Measurements from ENCODE around the gene HTR2B.
"Not testable (repeated sequence)": the region's sequence is repeated elsewhere in the genome, so short reads cannot be mapped to it uniquely, and the experiment has no call there.

HTR2B gene

GRCh38 chr2:231124838-231125568 is at the start of gene HTR2B:
Gene HTR2B, minus strand, starts transcription at chr2:231125042. Its CDS starts 1,278 bp downstream, at chr2:231123764.
- H3K4me3 ChIP-seq (ENCODE audit: low read depth, low read length) = no peak within 1 kb of the TSS

- H3K4me3 ChIP-seq (ENCODE audit: low read depth, low read length) = no peak overlapping the region
Measured at GRCh38 chr2:231174211-231174651, 49.4 kb upstream of the HTR2B start.

GRCh38 chr2:231172025-231172424 is 47.2 kb upstream of the HTR2B start:
- H3K4me3 ChIP-seq (ENCODE audit: low read depth, low read length) = no peak overlapping the region

GRCh38 chr2:231170055-231170454 is 45.2 kb upstream of the HTR2B start:
- H3K4me3 ChIP-seq (ENCODE audit: low read depth, low read length) = no peak overlapping the region

GRCh38 chr2:231169488-231169887 is 44.6 kb upstream of the HTR2B start:
- no peak overlapping the region for H3K4me3 ChIP-seq (ENCODE audit: low read depth, low read length)

GRCh38 chr2:231168460-231169139 is 43.8 kb upstream of the HTR2B start:
- no peak overlapping the region for H3K4me3 ChIP-seq (ENCODE audit: low read depth, low read length)

- H3K4me3 ChIP-seq (ENCODE audit: low read depth, low read length) = no peak overlapping the region
Measured at GRCh38 chr2:231167745-231168459, 43.1 kb upstream of the HTR2B start.

- H3K4me3 ChIP-seq (ENCODE audit: low read depth, low read length) = no peak overlapping the region
Measured at GRCh38 chr2:231163414-231164095, 38.7 kb upstream of the HTR2B start.

GRCh38 chr2:231163011-231163410 is 38.2 kb upstream of the HTR2B start:
- H3K4me3 ChIP-seq (ENCODE audit: low read depth, low read length) = no peak overlapping the region

- no peak overlapping the region for H3K4me3 ChIP-seq (ENCODE audit: low read depth, low read length)
Measured at GRCh38 chr2:231161877-231162329, 37.1 kb upstream of the HTR2B start.

GRCh38 chr2:231161252-231161839 is 36.5 kb upstream of the HTR2B start:
- H3K4me3 ChIP-seq (ENCODE audit: low read depth, low read length) = no peak overlapping the region

- H3K4me3 ChIP-seq (ENCODE audit: low read depth, low read length) = no peak overlapping the region
Measured at GRCh38 chr2:231160701-231161100, 35.9 kb upstream of the HTR2B start.

- no peak overlapping the region for H3K4me3 ChIP-seq (ENCODE audit: low read depth, low read length)
Measured at GRCh38 chr2:231159306-231159705, 34.5 kb upstream of the HTR2B start.

- no peak overlapping the region for H3K4me3 ChIP-seq (ENCODE audit: low read depth, low read length)
Measured at GRCh38 chr2:231152800-231153557, 28.1 kb upstream of the HTR2B start.

- H3K4me3 ChIP-seq (ENCODE audit: low read depth, low read length) = no peak overlapping the region
Measured at GRCh38 chr2:231146665-231147064, 21.8 kb upstream of the HTR2B start.

GRCh38 chr2:231144896-231145295 is 20.1 kb upstream of the HTR2B start:
- H3K4me3 ChIP-seq (ENCODE audit: low read depth, low read length) = no peak overlapping the region

GRCh38 chr2:231140808-231141207 is 16.0 kb upstream of the HTR2B start:
- H3K4me3 ChIP-seq (ENCODE audit: low read depth, low read length) = not testable (repeated sequence)

- H3K4me3 ChIP-seq (ENCODE audit: low read depth, low read length) = no peak overlapping the region
Measured at GRCh38 chr2:231139796-231140195, 15.0 kb upstream of the HTR2B start.

- H3K4me3 ChIP-seq (ENCODE audit: low read depth, low read length) = no peak overlapping the region
Measured at GRCh38 chr2:231138699-231139098, 13.9 kb upstream of the HTR2B start.

All from iPS-11a (cell line).